WTC11 (cell line): ENCODE data around the gene ACSF2. TPM values are rescaled to one million over a fixed set of nuclear protein-coding genes. Genes with fewer than 3 reads are reported as not detected.

Experiments used
- ATAC-seq: fragments of 200-7000 bp; cut with Tn5 transposase; 2 replicates; pipeline ENCODE4 v1.10.0; 2021; ENCODE audit warnings: mild to moderate bottlenecking, moderate library complexity
- CTCF ChIA-PET: fragments of 300-600 bp; sonication (Branson Sonifier 250); formaldehyde crosslinking; loops from one replicate; lab custom pipeline; 2021; ENCODE audit warnings: antibody characterized with exemption; lab: Charles Lee
- POLR2A ChIA-PET: fragments of 350-600 bp; sonication (Branson Sonifier 250); formaldehyde crosslinking; loops from one replicate; lab custom pipeline; 2021; ENCODE audit warnings: antibody characterized with exemption; lab: Charles Lee
- DNase-seq: peaks from one replicate; pipeline ENCODE4 v3.0.0; 2021; ENCODE audit warnings: low spot score
- H3K27ac Mint-ChIP-seq: 2 replicates; pipeline ENCODE4 v1.8.0; 2021; ENCODE audit warnings: mixed read lengths
- H3K27me3 Mint-ChIP-seq: 2 replicates; pipeline ENCODE4 v1.8.0; 2021; ENCODE audit warnings: low read depth, mild to moderate bottlenecking, moderate library complexity, mixed read lengths
- H3K36me3 Mint-ChIP-seq: 2 replicates; pipeline ENCODE4 v1.8.0; 2021; ENCODE audit warnings: mixed read lengths
- H3K4me1 Mint-ChIP-seq: 2 replicates; pipeline ENCODE4 v1.8.0; 2022; ENCODE audit warnings: mixed read lengths
- H3K4me3 Mint-ChIP-seq: 2 replicates; pipeline ENCODE4 v1.8.0; 2021; ENCODE audit warnings: mild to moderate bottlenecking, moderate library complexity, mixed read lengths
- H3K9me3 Mint-ChIP-seq: 2 replicates; pipeline ENCODE4 v1.8.0; 2021; ENCODE audit warnings: mixed read lengths
- AFF4 ChIP-seq: sonication (generic); formaldehyde crosslinking; IDR thresholded peaks from 2 replicates; pipeline ENCODE4 v1.8.1; 2023; ENCODE audit warnings: mild to moderate bottlenecking, missing genetic modification reagents, borderline replicate concordance
- ATF3 ChIP-seq: sonication (generic); formaldehyde crosslinking; conservative IDR thresholded peaks from 2 replicates; pipeline ENCODE4 v1.8.1; 2022; ENCODE audit warnings: mild to moderate bottlenecking, missing genetic modification reagents
- CREB1 ChIP-seq: sonication (generic); formaldehyde crosslinking; IDR thresholded peaks from 2 replicates; pipeline ENCODE4 v1.8.0; 2023; ENCODE audit warnings: mild to moderate bottlenecking, missing genetic modification reagents
- E2F4 ChIP-seq: sonication (generic); formaldehyde crosslinking; IDR thresholded peaks from 2 replicates; pipeline ENCODE4 v1.8.1; 2022; ENCODE audit warnings: low read depth, mild to moderate bottlenecking, moderate library complexity, missing genetic modification reagents, borderline replicate concordance
- ELF4 ChIP-seq: sonication (generic); formaldehyde crosslinking; IDR thresholded peaks from 2 replicates; pipeline ENCODE4 v1.8.1; 2022; ENCODE audit warnings: low read depth, mild to moderate bottlenecking, moderate library complexity, missing genetic modification reagents
- FOXK1 ChIP-seq: sonication (generic); formaldehyde crosslinking; IDR thresholded peaks from 2 replicates; pipeline ENCODE4 v1.8.0; 2022; ENCODE audit warnings: mild to moderate bottlenecking, moderate library complexity, missing genetic modification reagents
- HMGA2 ChIP-seq: fragments of 250-450 bp; sonication (Bioruptor Pico); IDR thresholded peaks from 2 replicates; pipeline ENCODE4 v1.4.0; 2021; ENCODE audit warnings: mild to moderate bottlenecking, moderate library complexity
- IRF2 ChIP-seq: sonication (generic); formaldehyde crosslinking; IDR thresholded peaks from 2 replicates; pipeline ENCODE4 v1.8.0; 2022; ENCODE audit warnings: low read depth, missing genetic modification reagents, borderline replicate concordance
- JAZF1 ChIP-seq: fragments of 250-450 bp; sonication (Bioruptor Pico); IDR thresholded peaks from 2 replicates; pipeline ENCODE4 v1.9.0; 2021; ENCODE audit warnings: moderate library complexity, mild to moderate bottlenecking, inconsistent platforms
- TEAD4 ChIP-seq: sonication (generic); formaldehyde crosslinking; IDR thresholded peaks from 2 replicates; pipeline ENCODE4 v1.8.0; 2022; ENCODE audit warnings: mild to moderate bottlenecking, missing genetic modification reagents
- ZNF121 ChIP-seq: sonication (generic); formaldehyde crosslinking; IDR thresholded peaks from 2 replicates; pipeline ENCODE4 v1.8.0; 2023; ENCODE audit warnings: missing genetic modification reagents
- ZNF138 ChIP-seq: sonication (generic); formaldehyde crosslinking; conservative IDR thresholded peaks from 2 replicates; pipeline ENCODE4 v1.8.1; 2022; ENCODE audit warnings: mild to moderate bottlenecking, moderate library complexity, missing genetic modification reagents
- ZNF232 ChIP-seq: sonication (generic); formaldehyde crosslinking; IDR thresholded peaks from 2 replicates; pipeline ENCODE4 v1.8.0; 2022; ENCODE audit warnings: mild to moderate bottlenecking, missing genetic modification reagents
- ZNF263 ChIP-seq: sonication (generic); formaldehyde crosslinking; IDR thresholded peaks from 2 replicates; pipeline ENCODE4 v1.8.1; 2022; ENCODE audit warnings: low read depth, mild to moderate bottlenecking, moderate library complexity, missing genetic modification reagents
- ZNF317 ChIP-seq: sonication (generic); formaldehyde crosslinking; IDR thresholded peaks from 2 replicates; pipeline ENCODE4 v1.8.1; 2023; ENCODE audit warnings: low read depth, mild to moderate bottlenecking, moderate library complexity, missing genetic modification reagents, borderline replicate concordance
- ZSCAN18 ChIP-seq: fragments of 250-450 bp; sonication (Bioruptor Pico); IDR thresholded peaks from 2 replicates; pipeline ENCODE4 v2.1.2; 2022; ENCODE audit warnings: mild to moderate bottlenecking, moderate library complexity
- total RNA-seq: library from RNA; stranded (reverse); gene quantifications from 3 replicates; pipeline ENCODE4 v1.2.3, GENCODE V29; 2021
- TF ChIP-seq, protein P1 (sequence below): sonication (generic); formaldehyde crosslinking; IDR thresholded peaks from 2 replicates; pipeline ENCODE4 v1.8.0; 2022; ENCODE audit warnings: mild to moderate bottlenecking, missing genetic modification reagents
- TF ChIP-seq, protein P2 (sequence below): sonication (generic); formaldehyde crosslinking; IDR thresholded peaks from 2 replicates; pipeline ENCODE4 v1.8.1; 2023; ENCODE audit warnings: mild to moderate bottlenecking, moderate library complexity, missing genetic modification reagents
- TF ChIP-seq, protein P3 (sequence below): fragments of 250-450 bp; sonication (Bioruptor Pico); IDR thresholded peaks from 2 replicates; pipeline ENCODE4 v1.9.0; 2021; ENCODE audit warnings: mild to moderate bottlenecking

The ACSF2 gene
- total RNA-seq, 1 experiment from 2014 or later = 19.9 TPM

GRCh38 chr17:50505591-50506130 lies 79.6 kb downstream of the ACSF2 start:
- TF ChIP-seq E2F4 (no peak), ELF4 (CRISPR knock-in tag) (no peak), ZSCAN18 (no peak), AFF4 (CRISPR knock-in tag) (no peak), FOXK1 (CRISPR knock-in tag) (no peak), CREB1 (CRISPR knock-in tag) (no peak), IRF2 (CRISPR knock-in tag) (no peak), JAZF1 (CRISPR knock-in tag) (no peak), TEAD4 (no peak), ATF3 (CRISPR knock-in tag) (no peak), ZNF138 (no peak), ZNF121 (CRISPR knock-in tag) (no peak), ZNF232 (CRISPR knock-in tag) (no peak), HMGA2 (CRISPR knock-in tag) (no peak), ZNF317 (no peak), ZNF263 (CRISPR knock-in tag) (no peak)
- TF ChIP-seq, protein P1, sequence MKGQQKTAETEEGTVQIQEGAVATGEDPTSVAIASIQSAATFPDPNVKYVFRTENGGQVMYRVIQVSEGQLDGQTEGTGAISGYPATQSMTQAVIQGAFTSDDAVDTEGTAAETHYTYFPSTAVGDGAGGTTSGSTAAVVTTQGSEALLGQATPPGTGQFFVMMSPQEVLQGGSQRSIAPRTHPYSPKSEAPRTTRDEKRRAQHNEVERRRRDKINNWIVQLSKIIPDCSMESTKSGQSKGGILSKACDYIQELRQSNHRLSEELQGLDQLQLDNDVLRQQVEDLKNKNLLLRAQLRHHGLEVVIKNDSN (CRISPR knock-in tag) = no peak
- TF ChIP-seq, protein P2, sequence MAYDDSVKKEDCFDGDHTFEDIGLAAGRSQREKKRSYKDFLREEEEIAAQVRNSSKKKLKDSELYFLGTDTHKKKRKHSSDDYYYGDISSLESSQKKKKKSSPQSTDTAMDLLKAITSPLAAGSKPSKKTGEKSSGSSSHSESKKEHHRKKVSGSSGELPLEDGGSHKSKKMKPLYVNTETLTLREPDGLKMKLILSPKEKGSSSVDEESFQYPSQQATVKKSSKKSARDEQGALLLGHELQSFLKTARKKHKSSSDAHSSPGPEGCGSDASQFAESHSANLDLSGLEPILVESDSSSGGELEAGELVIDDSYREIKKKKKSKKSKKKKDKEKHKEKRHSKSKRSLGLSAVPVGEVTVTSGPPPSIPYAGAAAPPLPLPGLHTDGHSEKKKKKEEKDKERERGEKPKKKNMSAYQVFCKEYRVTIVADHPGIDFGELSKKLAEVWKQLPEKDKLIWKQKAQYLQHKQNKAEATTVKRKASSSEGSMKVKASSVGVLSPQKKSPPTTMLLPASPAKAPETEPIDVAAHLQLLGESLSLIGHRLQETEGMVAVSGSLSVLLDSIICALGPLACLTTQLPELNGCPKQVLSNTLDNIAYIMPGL (CRISPR knock-in tag) = no peak
- TF ChIP-seq, protein P3, sequence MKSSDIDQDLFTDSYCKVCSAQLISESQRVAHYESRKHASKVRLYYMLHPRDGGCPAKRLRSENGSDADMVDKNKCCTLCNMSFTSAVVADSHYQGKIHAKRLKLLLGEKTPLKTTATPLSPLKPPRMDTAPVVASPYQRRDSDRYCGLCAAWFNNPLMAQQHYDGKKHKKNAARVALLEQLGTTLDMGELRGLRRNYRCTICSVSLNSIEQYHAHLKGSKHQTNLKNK (CRISPR knock-in tag) = no peak
- DNase-seq (no peak), ATAC-seq (no peak)
- no peak overlapping the region for H3K4me3 Mint-ChIP-seq
- peaks cover 6% of the 10 kb centered on the region for H3K27me3 Mint-ChIP-seq
- ChIA-PET POLR2A (no interaction called here), CTCF (interaction anchor here (1.6 kb wide), 1 partner anchor 125 kb away, joined by 4 read pairs; no protein-coding TSS in a partner anchor)
- H3K4me1 Mint-ChIP-seq = peaks cover 24% of the 10 kb centered on the region
- H3K36me3 Mint-ChIP-seq = no peaks in the 10 kb centered on the region
- H3K9me3 Mint-ChIP-seq = no peaks in the 10 kb centered on the region
- H3K27ac Mint-ChIP-seq = no peak overlapping the region; the same call in 1 of the 2 replicates
